ENCODE data around the gene CALHM1. TPM values are rescaled to one million over a fixed set of nuclear protein-coding genes. Genes with fewer than 3 reads are reported as not detected.
"Not testable (repeated sequence)": the region's sequence is repeated elsewhere in the genome, so short reads cannot be mapped to it uniquely, and the experiment has no call there.

The CALHM1 gene
- total RNA-seq (2014; rRNA removed; shearing (Covaris generic)) (not detected in 2 replicates), polyA plus RNA-seq (2016; fragmentation: Nextera tagmentation; extraction: Ambion mirVana) (0.08 TPM in 1 of 2 replicates, not detected in the other)

GRCh38 chr10:103458720-103459119 is at the start of gene CALHM1:
Gene CALHM1, minus strand, starts transcription at chr10:103458900. Its CDS starts 149 bp downstream, at chr10:103458751.
- no peak within 1 kb of the TSS for H3K4me2 ChIP-seq (ENCODE audit: unreplicated experiment)
- no peaks in the 10 kb centered on the region for H3K79me2 ChIP-seq (ENCODE audit: insufficient read depth)
- H3K4me1 ChIP-seq (ENCODE audit: insufficient read depth) = no peaks in the 10 kb centered on the region
- in situ Hi-C loops (cut with MboI) = no loop called here
- H2AFZ ChIP-seq = no peak within 1 kb of the TSS
- H3F3A ChIP-seq (ENCODE audit: insufficient read depth) = no peaks in the 10 kb centered on the region
- H3K9me3 ChIP-seq (ENCODE audit: low read depth) = no peaks in the 10 kb centered on the region
- no peak within 1 kb of the TSS for H3K9ac ChIP-seq
- no peak for DNase-seq
- no peak within 1 kb of the TSS for H3K27ac ChIP-seq
- H3K9me2 ChIP-seq (ENCODE audit: insufficient read depth) = no peaks in the 10 kb centered on the region
- H3K27me3 ChIP-seq (replicated peaks; ENCODE audit: insufficient read depth) = no peaks in the 10 kb centered on the region
- no peaks in the 10 kb centered on the region for H3K36me3 ChIP-seq (ENCODE audit: low read depth)
- TF ChIP-seq EZH2phosphoT487 (IDR thresholded peaks at IDR 0.05; ENCODE audit: insufficient read depth, low read depth) = no peak
- no peak for TF ChIP-seq EZH2 (IDR thresholded peaks at IDR 0.05; ENCODE audit: insufficient read depth, poor library complexity, severe bottlenecking)
- 69 to 85% methylated on average over 8 to 9 of the region's 9 CpGs for WGBS, 2 experiments (ENCODE audit: low coverage in 1 of 2, low lambda C conversion rate in 2 of 2, missing lambda C conversion rate in 2 of 2)
- H4K20me1 ChIP-seq (ENCODE audit: insufficient read depth) = no peaks in the 10 kb centered on the region
- no peak within 1 kb of the TSS for H3K4me3 ChIP-seq

DNA sequence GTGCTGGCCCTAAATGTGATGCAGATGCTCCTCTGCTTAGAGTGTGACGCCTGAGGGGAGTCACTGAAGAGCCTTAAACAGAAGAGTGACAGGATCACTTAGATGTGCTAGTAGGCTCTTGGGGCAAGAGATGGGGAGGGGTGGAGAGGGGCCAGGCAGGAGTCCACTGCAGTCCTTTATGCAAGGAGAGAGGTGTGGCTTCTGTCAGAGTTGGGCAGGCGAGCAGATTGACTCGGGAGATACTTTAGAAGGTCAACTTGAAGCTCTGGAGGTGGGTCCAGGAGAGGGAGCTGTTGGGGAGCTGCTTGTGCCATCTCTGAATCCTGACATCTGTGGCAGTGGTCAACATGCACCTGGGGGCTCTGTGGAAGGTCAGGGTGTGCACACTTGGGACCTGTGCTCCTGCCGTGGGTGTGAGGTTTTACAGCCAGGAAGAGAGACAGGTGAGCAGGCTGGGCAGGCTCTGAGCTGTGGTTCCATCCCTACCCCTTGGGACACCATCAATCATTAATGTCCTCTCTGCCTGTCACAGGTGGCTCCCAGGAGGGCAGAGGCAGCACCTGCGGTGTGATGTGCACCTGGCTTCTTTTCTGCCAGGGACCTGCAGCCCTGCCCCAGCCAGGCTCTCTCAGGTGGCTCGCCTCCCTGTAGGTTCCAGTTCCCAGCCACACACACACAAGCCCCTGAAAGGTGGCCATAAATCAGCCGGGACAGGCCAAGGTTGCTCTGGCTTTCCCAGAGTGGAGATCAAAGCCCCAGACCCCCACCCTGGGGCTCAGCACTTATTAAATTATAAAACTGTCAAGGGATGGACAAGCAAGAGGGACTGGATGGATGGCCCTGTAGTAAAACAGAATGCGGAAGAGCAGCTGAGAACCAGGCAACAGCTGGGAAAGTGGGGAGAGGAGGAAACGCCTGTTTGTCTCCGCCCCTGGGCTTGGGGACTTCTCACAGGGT is 48.8 kb upstream of the CALHM1 start:
- no peaks in the 10 kb centered on the region for H3K9me3 ChIP-seq (ENCODE audit: low read depth)
- peaks cover 36% of the 10 kb centered on the region for H3K27me3 ChIP-seq (replicated peaks; ENCODE audit: insufficient read depth)
- no peak overlapping the region for H3K27ac ChIP-seq
- no peaks in the 10 kb centered on the region for H4K20me1 ChIP-seq (ENCODE audit: insufficient read depth)
- no peak for DNase-seq
- in situ Hi-C loops (cut with MboI) = no loop called here
- H3K79me2 ChIP-seq (ENCODE audit: insufficient read depth) = no peaks in the 10 kb centered on the region
- no peak overlapping the region for H3K4me3 ChIP-seq
- TF ChIP-seq EZH2 (IDR thresholded peaks at IDR 0.05; ENCODE audit: insufficient read depth, poor library complexity, severe bottlenecking) (no peak), EZH2phosphoT487 (IDR thresholded peaks at IDR 0.05; ENCODE audit: insufficient read depth, low read depth) (no peak)
- H2AFZ ChIP-seq = no peak overlapping the region
- H3K9me2 ChIP-seq (ENCODE audit: insufficient read depth) = no peaks in the 10 kb centered on the region
- no peak overlapping the region for H3K4me2 ChIP-seq (ENCODE audit: unreplicated experiment)
- no peaks in the 10 kb centered on the region for H3K4me1 ChIP-seq (ENCODE audit: insufficient read depth)
- H3F3A ChIP-seq (ENCODE audit: insufficient read depth) = no peaks in the 10 kb centered on the region
- WGBS, 2 experiments (ENCODE audit: low coverage in 1 of 2, low lambda C conversion rate in 2 of 2, missing lambda C conversion rate in 2 of 2) = 32 to 40% methylated on average over 9 to 10 of the region's 10 CpGs
- no peaks in the 10 kb centered on the region for H3K36me3 ChIP-seq (ENCODE audit: low read depth)
- H3K9ac ChIP-seq = no peak overlapping the region

DNA sequence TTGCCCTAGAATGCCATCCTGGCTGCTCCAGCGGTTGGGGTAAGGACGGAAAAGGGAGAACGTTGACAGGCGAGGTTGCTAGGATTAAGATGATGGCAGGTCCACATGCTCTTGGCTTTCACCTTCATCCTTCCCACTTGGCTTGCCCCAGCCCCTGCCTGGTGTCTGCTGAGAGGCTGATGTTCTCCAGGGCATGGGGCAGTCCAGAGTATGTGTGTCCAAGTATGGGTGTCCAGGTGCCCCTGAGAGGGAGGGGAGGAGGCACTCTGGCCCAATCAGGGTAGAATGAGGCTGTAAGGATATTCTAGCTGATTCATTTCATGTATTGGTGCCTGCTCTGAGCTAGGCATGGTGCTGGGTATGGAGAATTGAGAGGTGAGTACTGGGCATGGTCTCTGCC is 47.4 kb upstream of the CALHM1 start:
- Histone ChIP-seq H3K4me3 (no peak overlapping the region), H3K27me3 (replicated peaks; ENCODE audit: insufficient read depth) (peaks cover 36% of the 10 kb centered on the region), H3K4me2 (ENCODE audit: unreplicated experiment) (no peak overlapping the region), H3K9ac (no peak overlapping the region), H2AFZ (no peak overlapping the region), H3K27ac (no peak overlapping the region), H3K79me2 (ENCODE audit: insufficient read depth) (no peaks in the 10 kb centered on the region), H4K20me1 (ENCODE audit: insufficient read depth) (no peaks in the 10 kb centered on the region), H3K9me3 (ENCODE audit: low read depth) (no peaks in the 10 kb centered on the region), H3K36me3 (ENCODE audit: low read depth) (no peaks in the 10 kb centered on the region), H3F3A (ENCODE audit: insufficient read depth) (no peaks in the 10 kb centered on the region), H3K9me2 (ENCODE audit: insufficient read depth) (no peaks in the 10 kb centered on the region), H3K4me1 (ENCODE audit: insufficient read depth) (no peaks in the 10 kb centered on the region)
- WGBS, 2 experiments (ENCODE audit: low coverage in 1 of 2, low lambda C conversion rate in 2 of 2, missing lambda C conversion rate in 2 of 2) = 84 to 86% methylated on average over 4 of the region's 4 CpGs
- TF ChIP-seq EZH2phosphoT487 (IDR thresholded peaks at IDR 0.05; ENCODE audit: insufficient read depth, low read depth) (no peak), EZH2 (IDR thresholded peaks at IDR 0.05; ENCODE audit: insufficient read depth, poor library complexity, severe bottlenecking) (no peak)
- no peak for DNase-seq
- in situ Hi-C loops (cut with MboI) = no loop called here

GRCh38 chr10:103504181-103504783 is 45.6 kb upstream of the CALHM1 start:
- Histone ChIP-seq H3K9ac (no peak overlapping the region), H3F3A (ENCODE audit: insufficient read depth) (no peaks in the 10 kb centered on the region), H3K27me3 (replicated peaks; ENCODE audit: insufficient read depth) (peaks cover 36% of the 10 kb centered on the region), H3K9me2 (ENCODE audit: insufficient read depth) (no peaks in the 10 kb centered on the region), H4K20me1 (ENCODE audit: insufficient read depth) (no peaks in the 10 kb centered on the region), H3K4me2 (ENCODE audit: unreplicated experiment) (no peak overlapping the region), H2AFZ (no peak overlapping the region), H3K27ac (no peak overlapping the region), H3K79me2 (ENCODE audit: insufficient read depth) (no peaks in the 10 kb centered on the region), H3K9me3 (ENCODE audit: low read depth) (no peaks in the 10 kb centered on the region), H3K4me3 (no peak overlapping the region), H3K36me3 (ENCODE audit: low read depth) (no peaks in the 10 kb centered on the region), H3K4me1 (ENCODE audit: insufficient read depth) (no peaks in the 10 kb centered on the region)
- in situ Hi-C loops (cut with MboI) = no loop called here
- TF ChIP-seq EZH2phosphoT487 (IDR thresholded peaks at IDR 0.05; ENCODE audit: insufficient read depth, low read depth) = no peak
- TF ChIP-seq EZH2 (IDR thresholded peaks at IDR 0.05; ENCODE audit: insufficient read depth, poor library complexity, severe bottlenecking) = no peak
- DNase-seq = peak; percentile 25
- 69 to 74% methylated on average over 10 of the region's 10 CpGs for WGBS, 2 experiments (ENCODE audit: low coverage in 1 of 2, low lambda C conversion rate in 2 of 2, missing lambda C conversion rate in 2 of 2)

- H3K9me3 ChIP-seq (ENCODE audit: low read depth); H3K27ac ChIP-seq; H3K36me3 ChIP-seq (ENCODE audit: low read depth); H3K4me2 ChIP-seq (ENCODE audit: unreplicated experiment); H3F3A ChIP-seq (ENCODE audit: insufficient read depth); H3K9ac ChIP-seq; H2AFZ ChIP-seq; H3K9me2 ChIP-seq (ENCODE audit: insufficient read depth); H3K4me3 ChIP-seq; in situ Hi-C loops (cut with MboI); H4K20me1 ChIP-seq (ENCODE audit: insufficient read depth); DNase-seq; H3K79me2 ChIP-seq (ENCODE audit: insufficient read depth); H3K4me1 ChIP-seq (ENCODE audit: insufficient read depth): not testable (repeated sequence)
- peaks cover 35% of the 10 kb centered on the region for H3K27me3 ChIP-seq (replicated peaks; ENCODE audit: insufficient read depth)
- WGBS, 2 experiments (ENCODE audit: low coverage in 1 of 2, low lambda C conversion rate in 2 of 2, missing lambda C conversion rate in 2 of 2) = 74 to 78% methylated on average over 6 of the region's 6 CpGs
These were observed 45.1 kb upstream of the CALHM1 start for GRCh38 chr10:103503777-103504176.
